Stomach (tissue), 9 donors: Measurements from ENCODE around the gene BRCA1. TPM values are rescaled to one million over a fixed set of nuclear protein-coding genes. Genes with fewer than 3 reads are reported as not detected.

Experiments
- DNase-seq, 2 donors: peaks; one replicate each; pipeline versions ENCODE4 v3.0.0 to v3.0.0-alpha.2; 2013 to 2019
- H3K27ac ChIP-seq, 5 donors: fragments of 200-600 bp in 4 of 5; sonication (generic) in 4 of 5; one replicate each; pipeline ENCODE4 v1.5.1; 2013 to 2019; ENCODE audit warnings: mild to moderate bottlenecking in 1 of 5, moderate library complexity in 1 of 5
- H3K27me3 ChIP-seq, 3 donors: fragments of 200-600 bp; sonication (generic); one replicate each; pipeline ENCODE4 v1.5.1; 2017 to 2019; ENCODE audit warnings: mixed run types in 1 of 3
- H3K36me3 ChIP-seq, 4 donors: fragments of 200-600 bp; sonication (generic); 1 replicate in 3 of 4; 2 replicates in 1 of 4; pipeline ENCODE4 v1.5.1; 2016 to 2019
- H3K4me1 ChIP-seq, 4 donors: fragments of 200-600 bp; sonication (generic); one replicate each; pipeline ENCODE4 v1.5.1; 2016 to 2019
- H3K4me3 ChIP-seq, 4 donors: fragments of 200-600 bp; sonication (generic) in 3 of 4; one replicate each; pipeline ENCODE4 v1.5.1; 2016 to 2019; ENCODE audit warnings: mild to moderate bottlenecking in 1 of 4
- H3K9me3 ChIP-seq, 4 donors: fragments of 200-600 bp; sonication (generic); one replicate each; pipeline ENCODE4 v1.5.1; 2016 to 2019
- EP300 ChIP-seq: sonication (generic); formaldehyde crosslinking; IDR thresholded peaks from one replicate; pipeline ENCODE4 v1.6.1; 2017; ENCODE audit warnings: antibody characterized with exemption
- POLR2A ChIP-seq, 4 donors: fragments of 450-650 bp; IDR thresholded peaks; one replicate each; pipeline ENCODE4 v1.6.1; 2016; ENCODE audit warnings: antibody characterized with exemption in 4 of 4, control low read depth in 2 of 4, mild to moderate bottlenecking in 1 of 4, moderate library complexity in 1 of 4
- POLR2AphosphoS5 ChIP-seq, 3 donors: sonication (generic); formaldehyde crosslinking; IDR thresholded peaks; one replicate each; pipeline ENCODE4 v1.6.1; 2016; ENCODE audit warnings: antibody characterized with exemption in 3 of 3
- WGBS, 5 donors: extraction: QIAGEN DNeasy Blood & Tissue Kit in 3 of 5; methylation state at CpG; one replicate each; pipeline versions ENCODE4 v1.1.5 to v1.1.7; 2013 to 2018; 5-methylcytosine and 5-hydroxymethylcytosine counted together
- intact Hi-C: fragments of 100-400 bp; cut with DNase I; formaldehyde crosslinking; loops from one replicate; pipeline ENCODE4 v1.15.1; 2023; ENCODE audit warnings: low total_unique reads
- polyA plus RNA-seq, 3 donors: library from polyadenylated mRNA; stranded (reverse); fragments of 200-250 nt; gene quantifications; one replicate each; pipeline ENCODE4 v1.2.3, GENCODE V29; 2013
- total RNA-seq, 5 donors: library from RNA; depleted of rRNA; stranded (reverse); fragments of >200 nt; gene quantifications; one replicate each; pipeline versions ENCODE4 v1.1.0 to v1.2.3, GENCODE V29; 2014 to 2016
- TF ChIP-seq, protein P1 (sequence below), 7 experiments: fragments of 450-650 bp in 4 of 7; fragments of 200-600 bp in 3 of 7; sonication (generic) in 3 of 7; IDR thresholded peaks; one replicate each; pipeline ENCODE4 v1.5.1; 2016 to 2019; ENCODE audit warnings: antibody characterized with exemption in 7 of 7, control low read depth in 2 of 7, mild to moderate bottlenecking in 1 of 7
- donor health status: healthy with polysubstance abuse.
- donor health status: Bipolar disorder and iron deficiency.
- donor health status: healthy.

The BRCA1 gene
- total and polyA plus RNA-seq, 8 donors = 2.0 to 47.5 (median 14.3) TPM

DNA sequence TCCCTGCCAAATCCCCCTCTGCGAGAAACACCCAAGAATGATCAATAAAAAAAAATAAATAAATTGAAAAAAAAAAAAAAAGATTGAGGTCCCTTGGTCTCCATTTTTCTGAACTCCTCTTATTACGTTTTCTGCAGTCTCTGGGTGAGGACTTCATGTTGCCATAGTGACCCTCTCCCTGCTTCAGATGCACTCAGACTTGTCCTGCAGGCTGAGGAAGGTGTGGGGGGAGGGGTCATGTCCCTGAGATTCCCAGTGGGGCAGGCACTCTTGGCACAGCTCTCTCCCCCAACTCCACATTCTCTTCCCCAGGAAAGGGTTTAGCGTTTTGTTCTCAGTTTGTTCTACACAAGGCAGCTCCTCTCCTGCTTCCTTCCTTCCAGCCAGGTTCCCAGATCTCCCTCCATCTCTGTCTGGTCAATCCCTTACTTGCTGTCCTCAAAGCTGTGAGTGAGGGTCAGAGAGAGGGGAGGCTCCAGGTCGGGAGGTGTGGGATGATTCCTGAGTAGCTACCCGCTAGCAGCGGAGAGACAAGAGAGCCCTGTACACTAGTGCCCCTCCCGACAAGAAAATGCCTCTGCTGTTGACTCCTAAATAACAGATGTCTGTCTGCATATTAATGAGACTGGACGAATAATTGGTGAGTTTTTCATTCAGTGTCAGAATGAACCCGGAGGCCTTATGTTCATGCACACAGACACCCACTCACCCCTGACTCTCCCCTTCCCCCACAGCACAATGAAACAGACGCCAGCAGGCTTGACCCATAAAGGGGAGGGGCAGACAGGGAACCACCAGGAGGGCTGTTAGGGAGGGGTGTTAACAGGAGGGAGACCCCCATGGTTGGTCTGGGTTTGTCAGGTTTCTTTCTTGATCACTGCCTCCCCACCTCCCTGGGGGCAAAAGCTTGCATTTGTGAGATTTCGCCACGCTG lies 90.9 kb downstream of the BRCA1 start:
- Histone ChIP-seq H3K9me3 (no peaks in the 10 kb centered on the region), H3K36me3 (no peaks in the 10 kb centered on the region), H3K4me1 (no peaks in the 10 kb centered on the region), H3K27ac (no peak overlapping the region), H3K27me3 (no peaks in the 10 kb centered on the region), H3K4me3 (no peak overlapping the region)
- 49 to 57% (median 54%) methylated on average over 12 of the region's 12 CpGs for WGBS, 5 donors
- intact Hi-C loops = no loop called here
- no peak for TF ChIP-seq POLR2AphosphoS5 (IDR thresholded peaks at IDR 0.05)
- no peak for TF ChIP-seq POLR2A (IDR thresholded peaks at IDR 0.05)
- no peak for TF ChIP-seq EP300
- TF ChIP-seq, protein P1, sequence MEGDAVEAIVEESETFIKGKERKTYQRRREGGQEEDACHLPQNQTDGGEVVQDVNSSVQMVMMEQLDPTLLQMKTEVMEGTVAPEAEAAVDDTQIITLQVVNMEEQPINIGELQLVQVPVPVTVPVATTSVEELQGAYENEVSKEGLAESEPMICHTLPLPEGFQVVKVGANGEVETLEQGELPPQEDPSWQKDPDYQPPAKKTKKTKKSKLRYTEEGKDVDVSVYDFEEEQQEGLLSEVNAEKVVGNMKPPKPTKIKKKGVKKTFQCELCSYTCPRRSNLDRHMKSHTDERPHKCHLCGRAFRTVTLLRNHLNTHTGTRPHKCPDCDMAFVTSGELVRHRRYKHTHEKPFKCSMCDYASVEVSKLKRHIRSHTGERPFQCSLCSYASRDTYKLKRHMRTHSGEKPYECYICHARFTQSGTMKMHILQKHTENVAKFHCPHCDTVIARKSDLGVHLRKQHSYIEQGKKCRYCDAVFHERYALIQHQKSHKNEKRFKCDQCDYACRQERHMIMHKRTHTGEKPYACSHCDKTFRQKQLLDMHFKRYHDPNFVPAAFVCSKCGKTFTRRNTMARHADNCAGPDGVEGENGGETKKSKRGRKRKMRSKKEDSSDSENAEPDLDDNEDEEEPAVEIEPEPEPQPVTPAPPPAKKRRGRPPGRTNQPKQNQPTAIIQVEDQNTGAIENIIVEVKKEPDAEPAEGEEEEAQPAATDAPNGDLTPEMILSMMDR (IDR thresholded peaks at IDR 0.05) = no peak
- no peak for DNase-seq

GRCh38 chr17:43031666-43032065 lies 93.5 kb downstream of the BRCA1 start:
- 69 to 91% (median 77%) methylated on average over 3 of the region's 3 CpGs for WGBS, 5 donors
- no peaks in the 10 kb centered on the region for H3K27me3 ChIP-seq
- no peaks in the 10 kb centered on the region for H3K4me1 ChIP-seq
- intact Hi-C loops = no loop called here
- DNase-seq = no peak
- no peak overlapping the region for H3K27ac ChIP-seq
- H3K4me3 ChIP-seq = no peak overlapping the region
- TF ChIP-seq, protein P1 (IDR thresholded peaks at IDR 0.05) = no peak
- no peak for TF ChIP-seq POLR2AphosphoS5 (IDR thresholded peaks at IDR 0.05)
- TF ChIP-seq EP300 = no peak
- TF ChIP-seq POLR2A (IDR thresholded peaks at IDR 0.05) = no peak
- no peaks in the 10 kb centered on the region for H3K9me3 ChIP-seq
- H3K36me3 ChIP-seq = no peaks in the 10 kb centered on the region

- Histone ChIP-seq H3K4me3 (no peak overlapping the region), H3K36me3 (no peaks in the 10 kb centered on the region), H3K4me1 (peaks cover 0 to 3% (median 1%) of the 10 kb centered on the region in 4 donors), H3K9me3 (no peaks in the 10 kb centered on the region), H3K27me3 (no peaks in the 10 kb centered on the region), H3K27ac (peak overlapping the region in 1 of 5 donors; percentile 42)
- no peak for DNase-seq
- intact Hi-C loops = no loop called here
- WGBS, 5 donors = 60 to 78% (median 68%) methylated on average over 6 of the region's 6 CpGs
- no peak for TF ChIP-seq POLR2AphosphoS5 (IDR thresholded peaks at IDR 0.05)
- no peak for TF ChIP-seq EP300
- TF ChIP-seq, protein P1 (IDR thresholded peaks at IDR 0.05) = no peak
- no peak for TF ChIP-seq POLR2A (IDR thresholded peaks at IDR 0.05)
These were observed 94.9 kb downstream of the BRCA1 start for GRCh38 chr17:43030137-43030767.

GRCh38 chr17:43028221-43028861 lies 96.8 kb downstream of the BRCA1 start:
- Histone ChIP-seq H3K36me3 (no peaks in the 10 kb centered on the region), H3K4me1 (peaks cover 5 to 20% (median 12%) of the 10 kb centered on the region in 4 donors), H3K27me3 (no peaks in the 10 kb centered on the region), H3K4me3 (no peak overlapping the region), H3K9me3 (no peaks in the 10 kb centered on the region), H3K27ac (no peak overlapping the region)
- no peak for TF ChIP-seq POLR2AphosphoS5 (IDR thresholded peaks at IDR 0.05)
- TF ChIP-seq, protein P1 (IDR thresholded peaks at IDR 0.05) = no peak
- no peak for TF ChIP-seq POLR2A (IDR thresholded peaks at IDR 0.05)
- TF ChIP-seq EP300 = no peak
- no peak for DNase-seq
- WGBS, 5 donors = 81 to 85% (median 83%) methylated on average over 17 of the region's 17 CpGs
- intact Hi-C loops = loop anchor here (10.0 kb wide), 1 partner anchor 96 kb away; the partner anchor contains the start of gene BRCA1
